ENCODE measurements around the gene CHCT1. TPM values are rescaled to one million over a fixed set of nuclear protein-coding genes. Genes with fewer than 3 reads are reported as not detected.
A peak's percentile ranks its signal among the peaks of the same experiment; 100 is the strongest.
"Not testable (repeated sequence)": the region's sequence is repeated elsewhere in the genome, so short reads cannot be mapped to it uniquely, and the experiment has no call there.

CHCT1 gene
- polyA plus RNA-seq (not detected in 3 replicates), polyA minus RNA-seq (not detected in 3 replicates)
- not detected for polyA plus RNA-seq (2011; ENCODE audit: low read depth)
- polyA plus RNA-seq (2011; cell fraction: cytosol; rRNA removed), result not detected in 2 replicates
- polyA plus RNA-seq (2011; cell fraction: nucleus; rRNA removed), result not detected in 2 replicates
- polyA plus RNA-seq (2012; ENCODE audit: low replicate concordance), result not detected in 2 replicates
- not detected for polyA minus RNA-seq (2011; cell fraction: cytosol; rRNA and poly(A)+ RNA removed)
- not detected in 2 replicates for polyA minus RNA-seq (2011; cell fraction: nucleus; rRNA and poly(A)+ RNA removed)

DNA sequence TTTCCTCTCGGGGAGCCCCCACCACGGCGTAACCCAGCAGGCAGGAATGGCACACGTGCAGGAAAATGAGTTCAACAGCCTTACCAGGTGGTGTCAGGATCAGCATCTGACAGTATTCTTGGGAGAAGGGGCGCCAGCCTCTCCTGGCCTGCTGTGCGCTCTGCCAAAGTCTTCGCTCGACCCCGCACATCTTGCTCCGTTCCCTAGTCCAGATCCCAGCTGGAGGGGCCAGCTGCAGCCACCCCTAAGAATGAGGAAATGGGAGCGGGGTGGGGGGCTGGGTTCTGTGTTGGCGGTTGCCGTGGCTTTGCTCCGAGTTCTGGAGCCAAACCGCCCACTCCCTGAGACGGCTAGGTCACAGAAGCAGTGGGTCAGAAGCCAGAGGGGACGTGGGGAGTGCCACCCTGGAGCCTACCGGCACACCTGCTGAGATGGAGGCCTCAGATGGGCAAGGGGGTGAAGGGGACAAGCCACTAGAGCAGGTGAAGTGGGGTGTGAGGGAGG, at the start of gene CHCT1:
CHCT1 (plus strand) TSS at position 328 of the 504 bp plus-strand sequence; CDS start at position 432, 104 bp downstream.
- no peak for FAIRE-seq

GRCh38 chr17:60372790-60373483, 49.4 kb upstream of the CHCT1 start:
- Histone ChIP-seq H2AFZ (ENCODE audit: control insufficient read depth, low read length) (peak overlapping the region; percentile 65), H3K36me3 (ENCODE audit: control insufficient read depth in 2 of 2, extremely low read depth in 1 of 2, insufficient read depth in 2 of 2, low read length in 2 of 2) (peaks cover 0 to 2% of the 10 kb centered on the region in 2 experiments), H3K79me2 (ENCODE audit: control insufficient read depth, insufficient read depth, low read length) (peaks cover 37% of the 10 kb centered on the region), H3K4me3 (ENCODE audit: control insufficient read depth in 2 of 3, extremely low read depth in 1 of 3, insufficient read depth in 2 of 3, low read depth in 1 of 3, low read length in 3 of 3) (peak overlapping the region in 2 of 3 experiments; percentile 30 to 55), H3K4me1 (ENCODE audit: control insufficient read depth, extremely low read depth, insufficient read depth, low read length) (peaks cover 15% of the 10 kb centered on the region), H3K9me3 (ENCODE audit: control insufficient read depth, low read depth, low read length) (no peaks in the 10 kb centered on the region), H4K20me1 (ENCODE audit: control insufficient read depth, extremely low read depth, insufficient read depth, low read length) (peaks cover 3% of the 10 kb centered on the region), H3K27me3 (ENCODE audit: control insufficient read depth, extremely low read depth, insufficient read depth, low read length) (no peaks in the 10 kb centered on the region), H3K4me2 (ENCODE audit: control insufficient read depth, extremely low read depth, insufficient read depth, low read depth, low read length) (peak overlapping the region; percentile 90), H3K9ac (ENCODE audit: control insufficient read depth, extremely low read depth, insufficient read depth, low read length) (peak overlapping the region; percentile 65), H3K27ac (ENCODE audit: control insufficient read depth, insufficient read depth, low read length) (peak overlapping the region; percentile 96), H3K9me1 (ENCODE audit: control insufficient read depth, extremely low read depth, insufficient read depth, low read length) (peaks cover 2% of the 10 kb centered on the region)
- DNase-seq (ENCODE audit: low read depth, low spot score) (peak; percentile 46), FAIRE-seq (peak; percentile 69)
- dilution Hi-C loops (cut with MboI; ENCODE audit: extremely low pct_ligation_motif_present, low sequenced_read_pairs), result no loop called here
- TF ChIP-seq, protein P1, sequence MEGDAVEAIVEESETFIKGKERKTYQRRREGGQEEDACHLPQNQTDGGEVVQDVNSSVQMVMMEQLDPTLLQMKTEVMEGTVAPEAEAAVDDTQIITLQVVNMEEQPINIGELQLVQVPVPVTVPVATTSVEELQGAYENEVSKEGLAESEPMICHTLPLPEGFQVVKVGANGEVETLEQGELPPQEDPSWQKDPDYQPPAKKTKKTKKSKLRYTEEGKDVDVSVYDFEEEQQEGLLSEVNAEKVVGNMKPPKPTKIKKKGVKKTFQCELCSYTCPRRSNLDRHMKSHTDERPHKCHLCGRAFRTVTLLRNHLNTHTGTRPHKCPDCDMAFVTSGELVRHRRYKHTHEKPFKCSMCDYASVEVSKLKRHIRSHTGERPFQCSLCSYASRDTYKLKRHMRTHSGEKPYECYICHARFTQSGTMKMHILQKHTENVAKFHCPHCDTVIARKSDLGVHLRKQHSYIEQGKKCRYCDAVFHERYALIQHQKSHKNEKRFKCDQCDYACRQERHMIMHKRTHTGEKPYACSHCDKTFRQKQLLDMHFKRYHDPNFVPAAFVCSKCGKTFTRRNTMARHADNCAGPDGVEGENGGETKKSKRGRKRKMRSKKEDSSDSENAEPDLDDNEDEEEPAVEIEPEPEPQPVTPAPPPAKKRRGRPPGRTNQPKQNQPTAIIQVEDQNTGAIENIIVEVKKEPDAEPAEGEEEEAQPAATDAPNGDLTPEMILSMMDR (optimal IDR thresholded peaks at IDR 0.05 in 1 of 3, IDR thresholded peaks at IDR 0.05 in 1 of 3, conservative IDR thresholded peaks at IDR 0.05 in 1 of 3; ENCODE audit: extremely low read depth in 1 of 3, insufficient read depth in 2 of 3, low read length in 3 of 3), result no peak
- no peak for TF ChIP-seq EZH2 (IDR thresholded peaks at IDR 0.05; ENCODE audit: low read length)

More for the DNA sequence above, at the start of gene CHCT1:
- no peak for TF ChIP-seq EZH2 (IDR thresholded peaks at IDR 0.05; ENCODE audit: low read length)
- TF ChIP-seq, protein P1 (optimal IDR thresholded peaks at IDR 0.05 in 1 of 3, IDR thresholded peaks at IDR 0.05 in 1 of 3, conservative IDR thresholded peaks at IDR 0.05 in 1 of 3; ENCODE audit: extremely low read depth in 1 of 3, insufficient read depth in 2 of 3, low read length in 3 of 3), result no peak
- H3K27ac ChIP-seq (ENCODE audit: control insufficient read depth, insufficient read depth, low read length), result no peak within 1 kb of the TSS
- no peaks in the 10 kb centered on the region for H3K9me1 ChIP-seq (ENCODE audit: control insufficient read depth, extremely low read depth, insufficient read depth, low read length)
- peak within 1 kb of the TSS; percentile 33 to 77 (median 67) for H3K4me3 ChIP-seq (ENCODE audit: control insufficient read depth in 2 of 3, extremely low read depth in 1 of 3, insufficient read depth in 2 of 3, low read depth in 1 of 3, low read length in 3 of 3)
- H3K79me2 ChIP-seq (ENCODE audit: control insufficient read depth, insufficient read depth, low read length), result no peaks in the 10 kb centered on the region
- H3K9ac ChIP-seq (ENCODE audit: control insufficient read depth, extremely low read depth, insufficient read depth, low read length), result peak within 1 kb of the TSS; percentile 61
- peak within 1 kb of the TSS; percentile 90 for H3K4me2 ChIP-seq (ENCODE audit: control insufficient read depth, extremely low read depth, insufficient read depth, low read depth, low read length)
- H3K9me3 ChIP-seq (ENCODE audit: control insufficient read depth, low read depth, low read length), result no peaks in the 10 kb centered on the region
- H3K27me3 ChIP-seq (ENCODE audit: control insufficient read depth, extremely low read depth, insufficient read depth, low read length), result peaks cover 8% of the 10 kb centered on the region
- dilution Hi-C loops (cut with MboI; ENCODE audit: extremely low pct_ligation_motif_present, low sequenced_read_pairs), result no loop called here
- peaks cover 5% of the 10 kb centered on the region for H3K4me1 ChIP-seq (ENCODE audit: control insufficient read depth, extremely low read depth, insufficient read depth, low read length)
- H2AFZ ChIP-seq (ENCODE audit: control insufficient read depth, low read length), result peak within 1 kb of the TSS; percentile 95
- DNase-seq (ENCODE audit: low read depth, low spot score), result no peak
- no peaks in the 10 kb centered on the region for H4K20me1 ChIP-seq (ENCODE audit: control insufficient read depth, extremely low read depth, insufficient read depth, low read length)
- no peaks in the 10 kb centered on the region for H3K36me3 ChIP-seq (ENCODE audit: control insufficient read depth in 2 of 2, extremely low read depth in 1 of 2, insufficient read depth in 2 of 2, low read length in 2 of 2)

GRCh38 chr17:60378187-60378586, 44.1 kb upstream of the CHCT1 start:
- H3K4me2 ChIP-seq (ENCODE audit: control insufficient read depth, extremely low read depth, insufficient read depth, low read depth, low read length); dilution Hi-C loops (cut with MboI; ENCODE audit: extremely low pct_ligation_motif_present, low sequenced_read_pairs): not testable (repeated sequence)

More at GRCh38 chr17:60378187-60378586, 44.1 kb upstream of the CHCT1 start:
- peaks cover 23% of the 10 kb centered on the region for H3K79me2 ChIP-seq (ENCODE audit: control insufficient read depth, insufficient read depth, low read length)
- not testable (repeated sequence) for H3K27ac ChIP-seq (ENCODE audit: control insufficient read depth, insufficient read depth, low read length); H3K4me3 ChIP-seq (ENCODE audit: control insufficient read depth in 2 of 3, extremely low read depth in 1 of 3, insufficient read depth in 2 of 3, low read depth in 1 of 3, low read length in 3 of 3); H4K20me1 ChIP-seq (ENCODE audit: control insufficient read depth, extremely low read depth, insufficient read depth, low read length); DNase-seq (ENCODE audit: low read depth, low spot score); H3K36me3 ChIP-seq (ENCODE audit: control insufficient read depth in 2 of 2, extremely low read depth in 1 of 2, insufficient read depth in 2 of 2, low read length in 2 of 2); H3K4me1 ChIP-seq (ENCODE audit: control insufficient read depth, extremely low read depth, insufficient read depth, low read length); H3K9me1 ChIP-seq (ENCODE audit: control insufficient read depth, extremely low read depth, insufficient read depth, low read length); H2AFZ ChIP-seq (ENCODE audit: control insufficient read depth, low read length); FAIRE-seq; H3K27me3 ChIP-seq (ENCODE audit: control insufficient read depth, extremely low read depth, insufficient read depth, low read length); H3K9ac ChIP-seq (ENCODE audit: control insufficient read depth, extremely low read depth, insufficient read depth, low read length); H3K9me3 ChIP-seq (ENCODE audit: control insufficient read depth, low read depth, low read length)

Data from keratinocyte (primary cell).